Measurements from ENCODE around the gene SND1. TPM values are rescaled to one million over a fixed set of nuclear protein-coding genes. Genes with fewer than 3 reads are reported as not detected.

Gene SND1
- total RNA-seq, 1 experiment from 2014 or later: 218 TPM

DNA sequence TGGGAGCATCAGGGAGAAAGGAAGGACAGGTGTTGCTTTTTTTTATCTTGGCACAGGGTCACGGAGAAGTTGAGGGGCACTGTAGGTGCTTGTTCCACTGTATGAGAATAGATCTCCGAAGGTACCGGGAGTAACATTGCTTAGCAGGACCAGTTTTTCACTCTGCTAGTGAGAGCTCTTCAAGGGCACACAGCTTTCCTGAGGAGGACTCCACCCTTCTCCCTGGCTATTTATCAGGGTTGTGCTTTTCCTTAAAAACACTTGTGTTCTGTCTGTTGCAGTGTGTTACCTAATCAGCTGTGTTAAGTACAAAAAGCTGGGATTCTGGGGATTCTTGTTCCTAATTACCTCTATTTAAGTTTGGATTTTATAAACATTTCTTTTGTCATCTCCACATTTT, 160.5 kb downstream of the SND1 start:
- no peak for DNase-seq
- H3K18ac ChIP-seq (ENCODE audit: insufficient read length, low read depth, low read length): no peak overlapping the region
- peaks cover 14% of the 10 kb centered on the region for H3K4me1 ChIP-seq (ENCODE audit: insufficient read depth, low read length)
- H2BK120ac ChIP-seq (ENCODE audit: low read depth, low read length, poor library complexity, severe bottlenecking): no peak overlapping the region
- H3K27ac Mint-ChIP-seq: no peak overlapping the region
- H3K27me3 Mint-ChIP-seq (ENCODE audit: low read depth): no peaks in the 10 kb centered on the region
- no peak overlapping the region for H3K56ac ChIP-seq (ENCODE audit: insufficient read length, low read depth, low read length)
- H3K36me3 Mint-ChIP-seq (ENCODE audit: insufficient read depth in 1 of 3, low read depth in 3 of 3): peaks cover 4 to 11% (median 5%) of the 10 kb centered on the region in 3 experiments; a peak in 5 of 7 replicates
- no peak overlapping the region for H2BK12ac ChIP-seq (ENCODE audit: insufficient read length, low read depth, low read length)
- no CpG with 5 or more reads among the region's 3 CpGs for WGBS (ENCODE audit: extremely low coverage, insufficient read length, low lambda C conversion rate)
- H3K27ac ChIP-seq (ENCODE audit: insufficient read length, low read depth, low read length): no peak overlapping the region
- peaks cover 9% of the 10 kb centered on the region for H3K79me1 ChIP-seq (ENCODE audit: insufficient read depth, low read depth, low read length, poor library complexity, severe bottlenecking)
- no peaks in the 10 kb centered on the region for H4K20me1 ChIP-seq (ENCODE audit: control insufficient read depth, insufficient read depth, insufficient read length)
- H3K23ac ChIP-seq (ENCODE audit: insufficient read length, low read depth, low read length): no peak overlapping the region
- no peaks in the 10 kb centered on the region for H3K27me3 ChIP-seq (ENCODE audit: insufficient read depth, low read length)
- H2AK5ac ChIP-seq (ENCODE audit: insufficient read length, low read length): no peak overlapping the region
- no peak overlapping the region for H2AFZ ChIP-seq (ENCODE audit: low read length)
- H3T11ph ChIP-seq (ENCODE audit: low read length): no peak overlapping the region
- H4K5ac ChIP-seq (ENCODE audit: insufficient read length, low read depth, low read length): no peak overlapping the region
- no peak overlapping the region for H2BK20ac ChIP-seq (ENCODE audit: low read depth, low read length, poor library complexity, severe bottlenecking)
- no peak overlapping the region for H3K4me2 ChIP-seq (ENCODE audit: insufficient read depth, insufficient read length, low read length)
- peaks cover 58 to 78% of the 10 kb centered on the region in 2 experiments for H3K4me1 Mint-ChIP-seq
- no peak overlapping the region for H4K91ac ChIP-seq (ENCODE audit: insufficient read length, low read depth, low read length)
- H3K9me3 Mint-ChIP-seq: no peaks in the 10 kb centered on the region
- H3K9me3 ChIP-seq (ENCODE audit: control insufficient read depth, low read depth, low read length): no peaks in the 10 kb centered on the region
- H4K8ac ChIP-seq (replicated peaks; ENCODE audit: insufficient read length, low read depth, low read length): no peak overlapping the region
- no peak overlapping the region for H3K4me3 Mint-ChIP-seq
- H3K14ac ChIP-seq (ENCODE audit: insufficient read depth, low read length): no peak overlapping the region
- H3K4ac ChIP-seq (ENCODE audit: low read depth, low read length): no peak overlapping the region
- TF ChIP-seq, protein P1, sequence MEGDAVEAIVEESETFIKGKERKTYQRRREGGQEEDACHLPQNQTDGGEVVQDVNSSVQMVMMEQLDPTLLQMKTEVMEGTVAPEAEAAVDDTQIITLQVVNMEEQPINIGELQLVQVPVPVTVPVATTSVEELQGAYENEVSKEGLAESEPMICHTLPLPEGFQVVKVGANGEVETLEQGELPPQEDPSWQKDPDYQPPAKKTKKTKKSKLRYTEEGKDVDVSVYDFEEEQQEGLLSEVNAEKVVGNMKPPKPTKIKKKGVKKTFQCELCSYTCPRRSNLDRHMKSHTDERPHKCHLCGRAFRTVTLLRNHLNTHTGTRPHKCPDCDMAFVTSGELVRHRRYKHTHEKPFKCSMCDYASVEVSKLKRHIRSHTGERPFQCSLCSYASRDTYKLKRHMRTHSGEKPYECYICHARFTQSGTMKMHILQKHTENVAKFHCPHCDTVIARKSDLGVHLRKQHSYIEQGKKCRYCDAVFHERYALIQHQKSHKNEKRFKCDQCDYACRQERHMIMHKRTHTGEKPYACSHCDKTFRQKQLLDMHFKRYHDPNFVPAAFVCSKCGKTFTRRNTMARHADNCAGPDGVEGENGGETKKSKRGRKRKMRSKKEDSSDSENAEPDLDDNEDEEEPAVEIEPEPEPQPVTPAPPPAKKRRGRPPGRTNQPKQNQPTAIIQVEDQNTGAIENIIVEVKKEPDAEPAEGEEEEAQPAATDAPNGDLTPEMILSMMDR (conservative IDR thresholded peaks at IDR 0.05): no peak
- peaks cover 4% of the 10 kb centered on the region; the same call in 1 of the 2 replicates for H3K79me2 ChIP-seq (ENCODE audit: insufficient read depth, low read length)
- H3K9ac ChIP-seq (ENCODE audit: extremely low read depth, insufficient read length, low read length): no peak overlapping the region
- no peak overlapping the region for H2BK5ac ChIP-seq (ENCODE audit: insufficient read length, low read length)
- no peak overlapping the region for H2BK15ac ChIP-seq (ENCODE audit: low read depth, low read length)
- H3K23me2 ChIP-seq (ENCODE audit: insufficient read length, low read depth, low read length, poor library complexity, severe bottlenecking): no peaks in the 10 kb centered on the region

All from H9 (cell line).